Stimulated activated CD8-positive, alpha-beta memory T cell treated with anti-CD3 and anti-CD28 coated beads, Interleukin-15, amount 100 ng/mL, for 24 hours (primary cell): ENCODE measurements around the gene WIF1.

Experiments used
- DNase-seq: peaks from one replicate; pipeline ENCODE4 v3.0.0-alpha.2; 2020; ENCODE audit warnings: low read depth

WIF1 gene

GRCh38 chr12:65121049-65121955 is at the start of gene WIF1:
WIF1 (minus strand) TSS chr12:65121305; CDS start chr12:65121191, 114 bp downstream.
- DNase-seq: no peak

- peak; percentile 7 for DNase-seq
Measured at GRCh38 chr12:65170209-65170881, 49.2 kb upstream of the WIF1 start.

- peak; percentile 78 for DNase-seq
Measured at GRCh38 chr12:65169320-65170208, 48.5 kb upstream of the WIF1 start, which contains the start of gene LEMD3. LEMD3 (plus strand) TSS chr12:65169583; CDS start chr12:65169597, 14 bp downstream.

- DNase-seq: no peak
Measured at GRCh38 chr12:65168681-65169319, 47.7 kb upstream of the WIF1 start.

GRCh38 chr12:65164774-65165173 is 43.7 kb upstream of the WIF1 start:
- no peak for DNase-seq

- no peak for DNase-seq
Measured at GRCh38 chr12:65164244-65164643, 43.1 kb upstream of the WIF1 start.

GRCh38 chr12:65162609-65163008 is 41.5 kb upstream of the WIF1 start:
- DNase-seq: no peak

GRCh38 chr12:65157091-65157490 is 36.0 kb upstream of the WIF1 start:
- DNase-seq: no peak

GRCh38 chr12:65156366-65156841 is 35.3 kb upstream of the WIF1 start:
- no peak for DNase-seq

- no peak for DNase-seq
Measured at GRCh38 chr12:65155784-65156183, 34.7 kb upstream of the WIF1 start.

GRCh38 chr12:65152596-65152995 is 31.5 kb upstream of the WIF1 start:
- DNase-seq: no peak

GRCh38 chr12:65152012-65152411 is 30.9 kb upstream of the WIF1 start:
- DNase-seq: no peak

- no peak for DNase-seq
Measured at GRCh38 chr12:65147312-65147905, 26.3 kb upstream of the WIF1 start.

- no peak for DNase-seq
Measured at GRCh38 chr12:65140738-65141137, 19.6 kb upstream of the WIF1 start.

- no peak for DNase-seq
Measured at GRCh38 chr12:65139389-65139788, 18.3 kb upstream of the WIF1 start.

- DNase-seq: no peak
Measured at GRCh38 chr12:65133879-65134278, 12.8 kb upstream of the WIF1 start.

- no peak for DNase-seq
Measured at GRCh38 chr12:65126482-65126881, 5.4 kb upstream of the WIF1 start.

GRCh38 chr12:65125975-65126374 is 4.9 kb upstream of the WIF1 start:
- DNase-seq: no peak

GRCh38 chr12:65125247-65125646 is 4.1 kb upstream of the WIF1 start:
- DNase-seq: no peak

GRCh38 chr12:65123435-65124063 is 2.4 kb upstream of the WIF1 start:
- DNase-seq: no peak

GRCh38 chr12:65122703-65123102 is 1.6 kb upstream of the WIF1 start:
- DNase-seq: no peak
